A673 (cell line): ENCODE results near the gene NPB. TPM values are rescaled to one million over a fixed set of nuclear protein-coding genes. Genes with fewer than 3 reads are reported as not detected.

Source experiments
- BruUV-seq: library from RNA; stranded (reverse); fragments of 400-500 nt; replicated peaks from 2 replicates; lab custom pipeline; 2021; lab: Mats Ljungman, UMichigan
- CTCF ChIA-PET: fragments of 300-600 bp; sonication (Branson Sonifier 250); formaldehyde crosslinking; loops from one replicate; lab custom pipeline; 2022; ENCODE audit warnings: antibody characterized with exemption; lab: Charles Lee
- POLR2A ChIA-PET: fragments of 300-600 bp; sonication (Branson Sonifier 250); formaldehyde crosslinking; loops from one replicate; lab custom pipeline; 2022; ENCODE audit warnings: antibody characterized with exemption; ENCODE audit not compliant: low non-redundant PET; lab: Charles Lee
- DNase-seq: peaks from one replicate; pipeline ENCODE4 v3.0.0-alpha.2; 2015; ENCODE audit warnings: low spot score
- H3K27ac ChIP-seq: fragments of 200-600 bp; sonication (generic); 2 replicates; pipeline ENCODE4 v1.5.1; 2016; ENCODE audit warnings: mixed run types, low read depth, mild to moderate bottlenecking, mixed read lengths, antibody characterized with exemption, low read length; ENCODE audit not compliant: poor library complexity, severe bottlenecking
- H3K27me3 ChIP-seq: fragments of 200-600 bp; sonication (generic); replicated peaks from 2 replicates; pipeline ENCODE4 v1.6.1; 2017; ENCODE audit warnings: mixed run types, low read depth, mild to moderate bottlenecking, mixed read lengths, antibody characterized with exemption, low read length; ENCODE audit not compliant: insufficient read depth, poor library complexity
- H3K36me3 ChIP-seq: fragments of 200-600 bp; sonication (generic); 2 replicates; pipeline ENCODE4 v1.6.1; 2016; ENCODE audit warnings: mixed run types, mild to moderate bottlenecking, mixed read lengths, antibody characterized with exemption, low read length; ENCODE audit not compliant: insufficient read depth, poor library complexity, severe bottlenecking
- H3K4me1 ChIP-seq: fragments of 200-600 bp; sonication (generic); 2 replicates; pipeline ENCODE4 v1.6.1; 2017; ENCODE audit warnings: mixed run types, mild to moderate bottlenecking, mixed read lengths, antibody characterized with exemption, low read length; ENCODE audit not compliant: insufficient read depth, poor library complexity, severe bottlenecking
- H3K4me3 ChIP-seq: fragments of 200-600 bp; sonication (generic); 2 replicates; pipeline ENCODE4 v1.5.1; 2016; ENCODE audit warnings: low read depth, mixed run types, mild to moderate bottlenecking, mixed read lengths, low read length; ENCODE audit not compliant: poor library complexity, severe bottlenecking
- H3K9me3 ChIP-seq: fragments of 200-600 bp; sonication (generic); 2 replicates; pipeline ENCODE4 v1.6.1; 2016; ENCODE audit warnings: mixed run types, low read depth, mild to moderate bottlenecking, mixed read lengths, antibody characterized with exemption, low read length; ENCODE audit not compliant: poor library complexity, severe bottlenecking
- EZH2 ChIP-seq: fragments of 200-600 bp; sonication (generic); IDR thresholded peaks from 2 replicates; pipeline ENCODE4 v1.6.1; 2017; ENCODE audit warnings: borderline replicate concordance, low read depth, mild to moderate bottlenecking, mixed read lengths, antibody characterized with exemption, low read length; ENCODE audit not compliant: poor library complexity, severe bottlenecking
- intact Hi-C: fragments of 100-400 bp; cut with micrococcal nuclease; formaldehyde crosslinking; loops from one replicate; pipeline ENCODE4 v1.10.0; 2022; ENCODE audit not compliant: unreplicated experiment
- total RNA-seq: library from RNA; stranded (reverse); gene quantifications from 2 replicates; pipeline ENCODE4 v1.2.3, GENCODE V29; 2021
- TF ChIP-seq, protein P1 (sequence below): fragments of 300-800, 200-600 bp; sonication (generic); conservative IDR thresholded peaks from 2 replicates; pipeline ENCODE4 v1.5.1; 2017; ENCODE audit warnings: low read depth, mild to moderate bottlenecking, antibody characterized with exemption, low read length, moderate library complexity, mixed read lengths

NPB gene
- total RNA-seq, 1 experiment from 2014 or later: 0.75 TPM

- H3K36me3 ChIP-seq: peaks cover 11% of the 10 kb centered on the region
- no peak overlapping the region for H3K4me3 ChIP-seq
- H3K4me1 ChIP-seq: peaks cover 11% of the 10 kb centered on the region
- H3K27me3 ChIP-seq: no peaks in the 10 kb centered on the region
- H3K9me3 ChIP-seq: no peaks in the 10 kb centered on the region
- ChIA-PET CTCF (no interaction called here), POLR2A (no interaction called here)
- peak; percentile 37 for DNase-seq
- TF ChIP-seq EZH2: no peak
- TF ChIP-seq, protein P1, sequence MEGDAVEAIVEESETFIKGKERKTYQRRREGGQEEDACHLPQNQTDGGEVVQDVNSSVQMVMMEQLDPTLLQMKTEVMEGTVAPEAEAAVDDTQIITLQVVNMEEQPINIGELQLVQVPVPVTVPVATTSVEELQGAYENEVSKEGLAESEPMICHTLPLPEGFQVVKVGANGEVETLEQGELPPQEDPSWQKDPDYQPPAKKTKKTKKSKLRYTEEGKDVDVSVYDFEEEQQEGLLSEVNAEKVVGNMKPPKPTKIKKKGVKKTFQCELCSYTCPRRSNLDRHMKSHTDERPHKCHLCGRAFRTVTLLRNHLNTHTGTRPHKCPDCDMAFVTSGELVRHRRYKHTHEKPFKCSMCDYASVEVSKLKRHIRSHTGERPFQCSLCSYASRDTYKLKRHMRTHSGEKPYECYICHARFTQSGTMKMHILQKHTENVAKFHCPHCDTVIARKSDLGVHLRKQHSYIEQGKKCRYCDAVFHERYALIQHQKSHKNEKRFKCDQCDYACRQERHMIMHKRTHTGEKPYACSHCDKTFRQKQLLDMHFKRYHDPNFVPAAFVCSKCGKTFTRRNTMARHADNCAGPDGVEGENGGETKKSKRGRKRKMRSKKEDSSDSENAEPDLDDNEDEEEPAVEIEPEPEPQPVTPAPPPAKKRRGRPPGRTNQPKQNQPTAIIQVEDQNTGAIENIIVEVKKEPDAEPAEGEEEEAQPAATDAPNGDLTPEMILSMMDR: no peak
- intact Hi-C loops: no loop called here
- H3K27ac ChIP-seq: no peak overlapping the region
- BruUV-seq: no TSS peak
Measured at GRCh38 chr17:81931557-81932332, 29.7 kb downstream of the NPB start.

- TSS peak; percentile 15 for BruUV-seq
- CTCF ChIA-PET: no interaction called here
- POLR2A ChIA-PET: no interaction called here
Measured at GRCh38 chr17:81932333-81932983, 30.4 kb downstream of the NPB start.

GRCh38 chr17:81933178-81933699 is 31.2 kb downstream of the NPB start:
- Histone ChIP-seq H3K36me3 (peaks cover 11% of the 10 kb centered on the region), H3K4me1 (peaks cover 15% of the 10 kb centered on the region), H3K9me3 (no peaks in the 10 kb centered on the region), H3K27me3 (no peaks in the 10 kb centered on the region), H3K27ac (no peak overlapping the region), H3K4me3 (no peak overlapping the region)
- ChIA-PET POLR2A (no interaction called here), CTCF (no interaction called here)
- TF ChIP-seq, protein P1: no peak
- no peak for TF ChIP-seq EZH2
- BruUV-seq: no TSS peak
- no peak for DNase-seq
- intact Hi-C loops: no loop called here

More at GRCh38 chr17:81932333-81932983, 30.4 kb downstream of the NPB start:
- H3K27me3 ChIP-seq: no peaks in the 10 kb centered on the region
- H3K27ac ChIP-seq: no peak overlapping the region
- peaks cover 11% of the 10 kb centered on the region for H3K36me3 ChIP-seq
- H3K4me3 ChIP-seq: no peak overlapping the region
- H3K4me1 ChIP-seq: peaks cover 13% of the 10 kb centered on the region
- H3K9me3 ChIP-seq: no peaks in the 10 kb centered on the region
- intact Hi-C loops: no loop called here
- no peak for DNase-seq
- TF ChIP-seq EZH2: no peak
- TF ChIP-seq, protein P1: no peak
